GM21786 (cell line): ENCODE measurements around the gene IGSF11.

Experiments
- ATAC-seq: cut with Tn5 transposase; IDR thresholded peaks from one replicate; pipeline ENCODE4 v1.9.1; 2021; ENCODE audit not compliant: unreplicated experiment

IGSF11 gene

GRCh38 chr3:118951089-118951488 lies 83.6 kb downstream of the IGSF11 start:
- no peak for ATAC-seq

- ATAC-seq, result no peak
Measured at GRCh38 chr3:118949113-118949760, 85.4 kb downstream of the IGSF11 start.

- no peak for ATAC-seq
Measured at GRCh38 chr3:118948146-118948545, 86.5 kb downstream of the IGSF11 start.

GRCh38 chr3:118946449-118946848 lies 88.2 kb downstream of the IGSF11 start:
- no peak for ATAC-seq

- no peak for ATAC-seq
Measured at GRCh38 chr3:118945834-118946233, 88.8 kb downstream of the IGSF11 start.

- ATAC-seq, result no peak
Measured at GRCh38 chr3:118943597-118943996, 91.0 kb downstream of the IGSF11 start.

- no peak for ATAC-seq
Measured at GRCh38 chr3:118942671-118943070, 92.0 kb downstream of the IGSF11 start.

- ATAC-seq, result no peak
Measured at GRCh38 chr3:118942195-118942594, 92.5 kb downstream of the IGSF11 start.

- no peak for ATAC-seq
Measured at GRCh38 chr3:118941236-118941635, 93.4 kb downstream of the IGSF11 start.

- ATAC-seq, result no peak
Measured at GRCh38 chr3:118938183-118938961, 96.3 kb downstream of the IGSF11 start.

- no peak for ATAC-seq
Measured at GRCh38 chr3:118936811-118937210, 97.8 kb downstream of the IGSF11 start.

GRCh38 chr3:118932822-118933558 lies 101.7 kb downstream of the IGSF11 start:
- no peak for ATAC-seq

GRCh38 chr3:118931996-118932395 lies 102.7 kb downstream of the IGSF11 start:
- ATAC-seq, result no peak

GRCh38 chr3:118927449-118927848 lies 107.2 kb downstream of the IGSF11 start:
- no peak for ATAC-seq

- no peak for ATAC-seq
Measured at GRCh38 chr3:118912188-118912587, 122.5 kb downstream of the IGSF11 start.

- no peak for ATAC-seq
Measured at GRCh38 chr3:118910332-118910731, 124.3 kb downstream of the IGSF11 start.

GRCh38 chr3:118909763-118910162 lies 124.9 kb downstream of the IGSF11 start:
- ATAC-seq, result no peak

- no peak for ATAC-seq
Measured at GRCh38 chr3:118907909-118908308, 126.7 kb downstream of the IGSF11 start.

GRCh38 chr3:118900737-118901525 lies 133.7 kb downstream of the IGSF11 start:
- ATAC-seq, result no peak

GRCh38 chr3:118890206-118890605 lies 144.4 kb downstream of the IGSF11 start:
- ATAC-seq, result no peak

GRCh38 chr3:118889691-118890090 lies 145.0 kb downstream of the IGSF11 start:
- ATAC-seq, result no peak
